Stimulated activated CD4-positive, alpha-beta T cell treated with anti-CD3 and anti-CD28 coated beads, Interleukin-1b, Interleukin-23, amount 100 ng/mL, for 1 hour (primary cell): Measurements from ENCODE around the gene FOXF2.

ENCODE experiments used
- DNase-seq, 2 donors: peaks; one replicate each; pipeline ENCODE4 v3.0.0-alpha.2; 2020; ENCODE audit warnings: low read depth in 2 of 2

FOXF2 gene

GRCh38 chr6:1407499-1407990 lies 18.2 kb downstream of the FOXF2 start:
- DNase-seq = no peak

DNA sequence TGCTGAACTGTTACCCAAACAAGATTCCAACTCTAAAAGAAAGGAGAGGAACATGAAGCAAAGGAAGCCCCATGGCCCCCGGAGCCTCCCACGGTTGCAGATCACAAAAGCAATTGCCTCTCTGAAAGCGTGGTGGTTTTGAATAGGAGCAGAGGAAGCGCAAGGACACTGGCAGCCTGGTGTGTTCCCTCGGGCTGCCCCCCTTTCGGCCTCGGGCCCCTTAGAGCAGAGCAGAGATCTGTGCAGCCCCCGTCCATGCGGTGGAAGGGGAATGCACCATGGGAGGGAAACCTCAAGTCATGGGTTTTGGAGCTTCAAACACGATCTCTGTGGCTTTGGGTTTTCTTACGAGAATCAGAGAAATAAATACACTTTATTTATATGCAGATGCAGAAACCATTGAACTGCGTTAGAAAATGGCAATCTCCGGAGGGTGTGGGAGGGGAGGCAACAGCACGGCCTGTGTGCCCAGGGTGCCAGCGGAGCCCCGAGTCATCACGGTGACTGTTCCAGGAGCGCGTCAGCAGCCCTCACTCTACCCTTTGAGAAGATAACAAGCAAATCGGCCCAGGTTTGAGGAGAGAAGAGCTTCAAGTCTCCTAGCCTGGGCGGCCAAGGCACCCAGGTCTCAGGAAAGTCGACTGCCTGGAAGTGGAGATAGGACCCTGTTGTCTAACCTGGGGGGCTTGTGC lies 20.5 kb downstream of the FOXF2 start:
- DNase-seq = no peak

GRCh38 chr6:1412901-1413300 lies 23.5 kb downstream of the FOXF2 start:
- DNase-seq = no peak

GRCh38 chr6:1415416-1416063 lies 26.2 kb downstream of the FOXF2 start:
- no peak for DNase-seq

GRCh38 chr6:1416191-1416760 lies 26.9 kb downstream of the FOXF2 start:
- DNase-seq = no peak

- no peak for DNase-seq
Measured at GRCh38 chr6:1416820-1417219, 27.4 kb downstream of the FOXF2 start.

- DNase-seq = no peak
Measured at GRCh38 chr6:1417718-1418117, 28.3 kb downstream of the FOXF2 start.

GRCh38 chr6:1418471-1419191 lies 29.3 kb downstream of the FOXF2 start:
- no peak for DNase-seq

DNA sequence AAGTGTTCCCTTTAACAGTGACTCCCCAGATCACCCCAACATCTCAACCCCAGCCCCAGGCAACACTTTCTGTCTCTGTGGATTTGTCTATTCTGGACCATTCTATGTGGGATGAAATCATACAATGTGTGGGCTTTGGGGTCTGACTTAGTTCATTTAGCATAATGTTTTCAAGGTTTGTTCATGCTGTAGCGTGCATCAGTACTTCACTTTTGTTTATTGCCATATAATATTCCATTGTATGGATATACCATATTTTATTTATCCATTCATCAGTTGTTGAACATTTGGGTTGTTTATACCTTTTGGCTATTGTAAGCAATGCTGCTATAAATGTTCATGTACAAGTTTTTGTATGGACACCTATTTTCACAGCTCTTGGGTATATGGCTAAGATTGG lies 31.0 kb downstream of the FOXF2 start:
- no peak for DNase-seq

DNA sequence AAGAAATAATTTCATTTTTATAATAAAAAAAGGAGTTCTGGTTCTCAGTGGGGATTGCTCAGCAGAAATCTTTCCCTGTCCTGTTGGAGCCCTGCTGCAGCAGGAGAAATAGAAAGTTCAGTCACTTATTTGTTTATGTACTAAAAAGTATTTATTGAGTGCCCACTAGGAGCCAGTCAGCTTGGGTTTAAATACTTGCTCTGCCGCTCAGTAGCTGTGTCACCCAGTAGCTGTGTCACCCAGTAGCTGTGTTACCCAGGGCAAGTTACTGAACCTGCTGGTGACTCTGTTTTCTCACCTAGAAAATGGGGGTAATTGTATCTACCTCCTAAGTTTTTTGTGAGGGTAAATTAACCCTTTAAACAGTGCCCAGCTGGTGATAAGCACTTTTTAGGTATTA lies 32.9 kb downstream of the FOXF2 start:
- DNase-seq = no peak

GRCh38 chr6:1423578-1423977 lies 34.2 kb downstream of the FOXF2 start:
- no peak for DNase-seq

- no peak for DNase-seq
Measured at GRCh38 chr6:1424306-1424927, 35.0 kb downstream of the FOXF2 start.

- DNase-seq = no peak
Measured at GRCh38 chr6:1426416-1426815, 37.0 kb downstream of the FOXF2 start.

GRCh38 chr6:1435806-1436205 lies 46.4 kb downstream of the FOXF2 start:
- no peak for DNase-seq

DNA sequence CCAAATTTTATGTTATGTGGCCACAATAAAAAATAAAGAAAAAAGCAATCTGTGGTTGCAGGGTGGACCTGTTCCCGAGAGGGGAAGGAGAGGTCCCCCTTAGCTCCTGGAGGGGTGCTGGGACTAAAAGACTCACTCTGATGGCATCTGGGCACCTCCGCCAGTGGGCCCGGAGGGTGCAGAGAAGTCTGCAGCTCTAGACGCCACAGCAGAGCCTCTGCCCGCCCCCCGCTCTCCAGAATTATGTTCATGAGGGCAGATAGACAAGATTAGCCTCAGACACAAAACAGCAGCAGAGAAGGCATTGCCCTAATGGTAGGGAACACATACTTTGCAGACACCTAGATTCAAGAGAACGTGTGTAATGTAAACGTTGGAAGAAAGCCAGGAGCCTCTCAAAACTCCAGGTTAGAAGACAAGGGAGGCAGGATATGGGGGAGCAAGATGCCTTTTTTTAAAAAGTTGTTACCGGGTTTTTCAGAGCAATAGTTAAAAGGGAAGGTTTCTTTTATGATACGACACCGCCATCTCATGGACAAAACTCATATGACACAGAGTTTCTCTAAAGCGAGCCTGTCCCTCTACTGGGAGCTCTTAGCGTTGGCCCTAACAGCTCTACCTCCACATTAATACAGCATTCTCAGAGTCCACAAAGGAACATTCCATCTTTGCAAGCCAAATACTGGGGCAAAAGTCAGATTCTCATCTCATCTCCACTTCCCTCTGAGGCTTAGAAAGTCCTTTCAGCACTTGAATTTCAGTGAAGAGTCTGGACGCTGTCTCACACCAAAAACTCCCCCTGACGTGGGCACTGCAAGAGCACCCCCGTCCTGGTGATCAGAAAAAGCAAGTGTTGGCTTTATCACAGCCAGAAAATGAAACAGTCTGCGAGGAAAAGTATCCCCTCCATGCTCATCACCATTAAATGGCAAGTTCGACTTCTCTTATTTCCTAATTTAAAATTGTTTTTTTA lies 47.2 kb downstream of the FOXF2 start:
- DNase-seq = peak in 1 of 2 donors; percentile 3

DNA sequence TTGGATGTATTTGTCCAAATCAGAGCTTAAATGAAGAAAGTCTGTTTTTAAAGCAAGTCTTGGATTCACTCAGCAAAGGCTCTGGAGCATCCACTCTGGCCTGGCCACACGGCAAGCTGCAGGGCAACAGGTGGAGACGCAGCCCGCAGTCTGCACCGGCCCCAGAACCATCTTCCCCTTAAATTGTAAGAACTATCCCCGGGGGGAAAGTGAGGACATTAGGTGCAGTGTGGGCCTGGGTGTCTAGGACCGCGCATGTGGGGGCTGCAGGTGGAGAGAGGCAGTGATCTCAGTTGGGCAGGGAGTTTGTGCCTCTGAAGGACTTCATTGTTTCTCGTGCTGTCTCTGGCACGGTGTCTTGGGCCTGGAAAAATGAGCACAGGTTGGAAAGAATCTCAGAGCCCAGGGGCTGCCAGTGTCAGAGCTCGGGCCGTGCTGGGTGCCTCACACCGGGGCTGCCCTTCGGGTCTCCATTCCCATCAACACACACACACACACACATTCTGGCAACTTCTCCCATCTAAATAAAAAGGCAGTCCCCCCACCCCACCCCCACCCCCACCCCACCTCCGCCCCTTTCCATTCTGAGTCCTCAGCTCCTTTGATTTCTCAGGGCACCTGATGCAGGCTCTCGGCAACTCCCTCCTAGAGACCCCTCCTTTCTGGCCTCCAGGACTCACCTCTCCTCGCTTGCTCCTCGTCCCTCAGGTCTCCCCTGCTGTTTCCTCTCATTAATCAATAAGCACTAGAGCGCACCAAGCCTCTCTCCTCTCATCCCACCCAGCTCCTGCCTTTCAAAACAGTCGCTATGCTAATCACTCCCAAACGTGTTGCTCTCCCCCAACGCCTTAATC lies 48.4 kb downstream of the FOXF2 start:
- no peak for DNase-seq

DNA sequence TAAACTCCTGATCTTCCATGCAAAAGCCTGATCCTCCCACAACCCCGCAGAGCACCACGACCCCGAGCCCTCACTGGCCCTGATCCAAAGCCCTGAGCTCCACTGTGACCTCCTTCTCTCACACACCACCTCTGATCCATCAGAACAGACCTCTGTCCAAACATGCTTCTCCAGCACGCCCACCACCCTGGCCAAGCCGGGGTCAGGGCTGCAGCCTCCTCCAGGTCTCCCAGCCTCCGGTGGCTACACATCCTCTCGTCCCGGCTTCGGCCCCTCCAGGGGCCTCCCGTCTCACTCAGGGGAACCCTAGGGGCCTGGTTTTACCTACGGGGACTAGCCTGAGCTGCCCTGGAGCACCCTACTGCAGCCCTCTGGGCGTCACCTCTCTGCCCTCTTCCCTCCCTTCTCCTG lies 49.1 kb downstream of the FOXF2 start:
- DNase-seq = no peak

- no peak for DNase-seq
Measured at GRCh38 chr6:1439349-1439748, 50.0 kb downstream of the FOXF2 start.

GRCh38 chr6:1442929-1443328 lies 53.6 kb downstream of the FOXF2 start:
- no peak for DNase-seq
